Measurements from ENCODE around the gene DPP6.

The DPP6 gene

DNA sequence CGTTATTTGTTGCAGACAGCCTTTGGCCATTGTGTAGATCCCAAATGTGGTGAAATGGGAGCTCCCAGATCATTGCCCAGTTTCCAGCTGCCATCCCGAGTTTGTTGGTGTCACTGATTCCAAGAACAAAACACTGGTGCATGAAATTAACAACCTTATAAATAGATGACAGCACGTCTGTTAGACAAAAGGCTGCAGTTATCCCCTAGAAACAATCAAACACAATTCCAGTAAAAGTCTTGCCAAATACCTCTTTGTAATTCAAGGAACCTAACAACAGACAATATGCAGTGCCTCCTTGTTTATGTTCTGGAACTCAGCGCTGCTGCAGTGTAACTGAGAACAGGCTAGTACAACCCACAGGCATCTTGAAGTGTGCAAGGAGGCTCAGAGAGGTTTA is 546.2 kb downstream of the DPP6 start:
- DNase-seq (ENCODE audit: low read depth): no peak

GRCh38 chr7:154598864-154599263 is 546.7 kb downstream of the DPP6 start:
- no peak for DNase-seq (ENCODE audit: low read depth)

- DNase-seq (ENCODE audit: low read depth): no peak
These were observed 558.7 kb downstream of the DPP6 start for GRCh38 chr7:154610903-154611302.

- no peak for DNase-seq (ENCODE audit: low read depth)
These were observed 561.6 kb downstream of the DPP6 start for GRCh38 chr7:154613811-154614210.

GRCh38 chr7:154620141-154620755 is 568.0 kb downstream of the DPP6 start:
- DNase-seq (ENCODE audit: low read depth): no peak

GRCh38 chr7:154623399-154623798 is 571.2 kb downstream of the DPP6 start:
- no peak for DNase-seq (ENCODE audit: low read depth)

DNA sequence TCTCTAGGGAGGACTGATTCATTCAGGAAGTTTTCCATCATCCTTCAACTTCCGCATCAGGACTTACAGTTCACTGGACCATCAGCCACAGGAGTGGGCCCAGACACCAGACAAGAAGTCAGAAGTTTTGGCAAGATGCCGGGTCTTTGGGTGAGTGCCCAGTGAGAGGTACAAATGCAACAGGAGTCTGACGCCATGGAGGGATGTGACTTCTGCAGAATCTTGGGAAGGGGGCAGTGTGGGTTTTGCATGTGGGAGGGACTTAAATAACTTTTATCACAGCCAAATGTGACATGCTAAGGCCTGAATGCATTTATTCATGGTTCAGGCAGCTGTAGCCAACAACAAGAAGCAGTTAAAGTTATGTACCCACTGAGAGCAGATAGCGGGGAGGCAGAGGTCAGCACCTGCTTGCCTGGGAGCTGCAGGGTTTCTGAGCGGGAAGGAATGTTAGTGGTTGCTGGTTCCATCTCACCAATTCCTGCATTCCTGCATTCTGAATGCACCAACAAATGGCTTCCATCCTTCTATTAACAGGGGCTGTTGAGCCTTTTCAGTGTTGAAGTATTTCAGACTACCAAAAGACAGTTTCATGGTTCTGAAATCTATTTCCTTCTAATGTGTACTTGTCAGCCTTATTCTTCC is 575.6 kb downstream of the DPP6 start:
- DNase-seq (ENCODE audit: low read depth): no peak

DNA sequence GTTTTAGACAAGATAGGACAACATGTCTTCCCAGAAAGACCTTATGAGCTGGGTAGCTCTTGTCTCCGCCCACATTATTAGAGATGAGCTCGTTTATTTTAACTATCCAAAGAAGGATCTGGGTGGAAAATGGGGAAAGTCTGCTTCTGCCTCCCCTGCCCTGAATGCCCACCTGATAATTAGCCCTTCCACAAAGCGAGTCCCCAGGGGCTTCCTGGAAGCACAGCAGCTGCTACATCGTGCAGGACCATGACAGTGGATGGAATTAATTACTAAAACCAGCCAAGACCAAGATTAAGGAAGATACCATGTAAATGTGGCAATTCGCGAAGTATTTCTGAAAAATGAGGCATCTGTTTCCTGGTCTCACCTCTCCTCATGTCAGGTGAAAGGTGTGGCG is 576.4 kb downstream of the DPP6 start:
- no peak for DNase-seq (ENCODE audit: low read depth)

- DNase-seq (ENCODE audit: low read depth): no peak
These were observed 579.0 kb downstream of the DPP6 start for GRCh38 chr7:154631162-154631561.

DNA sequence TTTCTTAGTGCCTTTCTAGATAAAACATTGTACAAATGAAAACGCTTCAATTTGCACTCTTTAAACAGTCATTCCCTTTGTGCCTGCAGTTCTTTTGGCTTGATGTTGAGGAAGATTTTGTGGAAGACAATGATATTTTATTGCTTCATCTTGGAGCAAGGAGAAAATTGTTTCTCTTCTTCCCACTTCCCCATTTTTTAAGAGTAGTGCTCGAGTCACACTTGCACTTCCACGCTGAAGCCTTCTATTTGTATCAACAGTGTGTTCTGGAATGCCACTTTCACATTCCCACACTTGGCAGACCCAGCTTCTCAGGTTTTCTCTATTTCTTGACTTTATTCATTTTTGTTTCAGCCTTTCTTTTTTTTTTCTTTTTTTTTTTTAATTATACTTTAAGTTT is 581.4 kb downstream of the DPP6 start:
- DNase-seq (ENCODE audit: low read depth): no peak

- no peak for DNase-seq (ENCODE audit: low read depth)
These were observed 586.1 kb downstream of the DPP6 start for GRCh38 chr7:154638286-154638685.

- DNase-seq (ENCODE audit: low read depth): no peak
These were observed 588.2 kb downstream of the DPP6 start for GRCh38 chr7:154640266-154640865.

GRCh38 chr7:154640917-154641316 is 588.7 kb downstream of the DPP6 start:
- no peak for DNase-seq (ENCODE audit: low read depth)

GRCh38 chr7:154644366-154644765 is 592.2 kb downstream of the DPP6 start:
- DNase-seq (ENCODE audit: low read depth): no peak

DNA sequence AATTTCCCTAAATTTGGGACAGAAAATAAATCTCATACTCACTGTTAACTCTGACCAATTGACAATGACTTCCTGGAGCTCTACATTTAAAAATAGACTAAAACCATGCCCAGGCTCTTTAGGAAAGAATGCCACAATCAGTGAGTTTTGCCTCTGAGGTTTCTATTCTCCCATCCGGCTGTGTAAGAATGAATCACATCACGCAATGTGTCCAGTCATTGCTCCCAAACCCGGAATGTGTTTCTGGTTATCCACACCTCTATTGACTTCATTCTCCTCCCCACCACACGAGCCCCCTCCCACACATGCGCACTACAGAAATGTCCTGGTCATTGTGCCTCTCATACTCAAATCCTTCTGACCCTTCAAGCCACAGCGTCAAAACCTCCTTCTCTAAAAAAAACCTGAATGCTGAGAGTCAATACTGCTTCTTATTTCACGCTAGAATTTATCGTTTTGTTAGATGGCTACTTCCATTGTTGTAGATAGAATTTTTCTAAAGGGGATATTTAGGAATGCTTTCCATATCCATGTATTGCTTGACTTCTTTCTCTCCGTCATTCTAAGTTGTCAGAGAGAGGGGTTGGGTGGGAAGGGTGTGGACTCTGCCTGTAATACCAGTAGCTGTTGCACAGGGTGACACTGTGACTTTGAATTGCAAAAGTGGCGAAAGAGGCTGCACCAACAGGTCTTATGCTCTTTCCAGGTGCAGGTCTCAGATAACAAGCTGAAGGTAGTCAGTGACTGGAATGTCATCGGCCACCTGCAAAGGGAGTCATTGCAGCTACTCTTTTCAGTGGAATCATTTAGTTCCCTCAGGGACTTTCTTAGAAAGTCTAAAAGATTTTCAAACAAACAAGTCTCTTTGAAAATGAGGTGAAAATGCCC is 594.2 kb downstream of the DPP6 start:
- DNase-seq (ENCODE audit: low read depth): no peak

DNA sequence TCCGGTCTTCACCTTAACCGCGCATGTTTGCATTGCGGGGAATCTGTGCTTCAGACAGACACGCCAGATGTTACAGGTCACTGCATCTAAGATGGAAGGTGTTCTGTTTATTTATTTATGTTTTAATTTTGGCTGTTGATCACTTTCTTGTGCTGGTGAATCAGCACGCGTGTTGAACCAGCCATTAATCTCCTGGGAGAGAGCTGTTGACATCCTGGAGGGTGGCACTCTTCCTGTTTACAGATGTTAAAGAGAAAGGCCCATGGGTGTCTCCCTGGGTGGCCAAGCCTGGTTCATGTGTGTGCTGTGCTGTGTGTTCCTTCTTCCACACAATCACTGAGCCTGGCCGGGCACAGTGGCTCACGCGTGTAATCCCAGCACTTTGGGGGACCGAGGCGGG is 595.4 kb downstream of the DPP6 start:
- no peak for DNase-seq (ENCODE audit: low read depth)

- DNase-seq (ENCODE audit: low read depth): no peak
These were observed 596.8 kb downstream of the DPP6 start for GRCh38 chr7:154649015-154649414.

- no peak for DNase-seq (ENCODE audit: low read depth)
These were observed 597.2 kb downstream of the DPP6 start for GRCh38 chr7:154649434-154649833.

- no peak for DNase-seq (ENCODE audit: low read depth)
These were observed 598.1 kb downstream of the DPP6 start for GRCh38 chr7:154650275-154650674.

GRCh38 chr7:154651501-154651900 is 599.3 kb downstream of the DPP6 start:
- DNase-seq (ENCODE audit: low read depth): no peak

GRCh38 chr7:154652564-154652963 is 600.4 kb downstream of the DPP6 start:
- no peak for DNase-seq (ENCODE audit: low read depth)

GRCh38 chr7:154653281-154653680 is 601.1 kb downstream of the DPP6 start:
- no peak for DNase-seq (ENCODE audit: low read depth)

DNA sequence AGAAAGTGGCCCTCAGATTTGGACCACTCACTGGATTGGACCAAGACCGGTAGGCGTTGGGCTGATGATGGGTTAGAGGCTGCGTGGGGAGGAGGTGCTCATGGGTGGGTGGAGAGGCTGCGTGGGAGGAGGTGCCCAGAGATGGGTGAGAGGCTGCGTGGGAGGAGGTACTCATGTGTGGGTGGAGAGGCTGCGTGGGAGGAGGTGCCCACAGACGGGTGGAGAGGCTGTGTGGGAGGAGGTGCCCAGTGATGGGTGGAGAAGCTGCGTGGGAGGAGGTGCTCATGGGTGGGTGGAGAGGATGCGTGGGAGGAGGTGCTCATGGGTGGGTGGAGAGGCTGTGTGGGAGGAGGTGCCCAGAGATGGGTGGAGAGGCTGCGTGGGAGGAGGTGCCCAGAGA is 604.4 kb downstream of the DPP6 start:
- no peak for DNase-seq (ENCODE audit: low read depth)

All from activated gamma-delta T cell treated with anti-CD3 and anti-CD28 coated beads, Interleukin-2, amount 50 U/mL, for 16 hours (primary cell).